Fibroblast of mammary gland (primary cell): ENCODE measurements around the gene VWA8.

Source experiments
- DNase-seq: peaks from one replicate; pipeline ENCODE4 v3.0.0-alpha.2; 2010; ENCODE audit warnings: low read depth
- H3K4me3 ChIP-seq: 2 replicates; pipeline ENCODE4 v1.5.1; 2011; ENCODE audit warnings: low read depth, mild to moderate bottlenecking, low read length, moderate library complexity; ENCODE audit not compliant: control insufficient read depth
- CTCF ChIP-seq: conservative IDR thresholded peaks from 2 replicates; pipeline ENCODE4 v1.5.1; 2011; ENCODE audit warnings: low read depth, low read length, inconsistent platforms; ENCODE audit not compliant: control insufficient read depth, insufficient read depth

Gene VWA8

GRCh38 chr13:41716236-41716635, 244.7 kb downstream of the VWA8 start:
- no peak overlapping the region for H3K4me3 ChIP-seq
- no peak for DNase-seq
- no peak for TF ChIP-seq CTCF

- no peak for DNase-seq
- H3K4me3 ChIP-seq: no peak overlapping the region
- no peak for TF ChIP-seq CTCF
Measured at GRCh38 chr13:41713405-41713804, 247.5 kb downstream of the VWA8 start.

- no peak overlapping the region for H3K4me3 ChIP-seq
- no peak for DNase-seq
- no peak for TF ChIP-seq CTCF
Measured at GRCh38 chr13:41710771-41711170, 250.1 kb downstream of the VWA8 start.

GRCh38 chr13:41709511-41709910, 251.4 kb downstream of the VWA8 start:
- H3K4me3 ChIP-seq: no peak overlapping the region
- peak; percentile 45 for DNase-seq
- no peak for TF ChIP-seq CTCF

- TF ChIP-seq CTCF: no peak
- no peak for DNase-seq
Measured at GRCh38 chr13:41708713-41709112, 252.2 kb downstream of the VWA8 start.

GRCh38 chr13:41707194-41707821, 253.6 kb downstream of the VWA8 start:
- TF ChIP-seq CTCF: no peak
- peak; percentile 43 for DNase-seq
- no peak overlapping the region for H3K4me3 ChIP-seq

More at GRCh38 chr13:41708713-41709112, 252.2 kb downstream of the VWA8 start:
- no peak overlapping the region for H3K4me3 ChIP-seq

- DNase-seq: peak; percentile 17
- TF ChIP-seq CTCF: no peak
Measured at GRCh38 chr13:41706152-41706551, 254.8 kb downstream of the VWA8 start.

More at GRCh38 chr13:41706152-41706551, 254.8 kb downstream of the VWA8 start:
- no peak overlapping the region for H3K4me3 ChIP-seq
